PC-9 (cell line): Measurements from ENCODE around the gene SBNO2. TPM values are rescaled to one million over a fixed set of nuclear protein-coding genes. Genes with fewer than 3 reads are reported as not detected.

Source experiments
- BruUV-seq: library from RNA; stranded (reverse); fragments of 400-500 nt; replicated peaks from 2 replicates; lab custom pipeline; 2021; lab: Mats Ljungman, UMichigan
- CTCF ChIA-PET: fragments of 300-600 bp; sonication (Branson Sonifier 250); formaldehyde crosslinking; loops from one replicate; lab custom pipeline; 2022; ENCODE audit warnings: antibody characterized with exemption; lab: Charles Lee
- POLR2A ChIA-PET: fragments of 300-600 bp; sonication (Branson Sonifier 250); formaldehyde crosslinking; loops from one replicate; lab custom pipeline; 2022; ENCODE audit warnings: antibody characterized with exemption; ENCODE audit not compliant: unreplicated experiment; lab: Charles Lee
- DNase-seq, 2 experiments: peaks; one replicate each; pipeline versions ENCODE4 v3.0.0 to v3.0.0-alpha.2; 2015 to 2022; ENCODE audit warnings: mixed read lengths in 1 of 2
- H2AFZ ChIP-seq: fragments of 200-600 bp; sonication (generic); 2 replicates; pipeline ENCODE4 v1.8.1; 2017; ENCODE audit warnings: antibody characterized with exemption
- H3F3A ChIP-seq: fragments of 200-600 bp; sonication (generic); 2 replicates; pipeline ENCODE4 v1.8.1; 2017; ENCODE audit warnings: antibody characterized with exemption, mild to moderate bottlenecking, low read depth; ENCODE audit not compliant: insufficient read depth
- H3K27ac ChIP-seq: fragments of 200-600 bp; sonication (generic); 2 replicates; pipeline ENCODE4 v1.6.1; 2016; ENCODE audit warnings: mixed run types
- H3K27me3 ChIP-seq: fragments of 200-600 bp; sonication (generic); 2 replicates; pipeline ENCODE4 v1.6.1; 2016; ENCODE audit warnings: low read depth, mixed run types; ENCODE audit not compliant: insufficient read depth
- H3K36me3 ChIP-seq: fragments of 200-600 bp; sonication (generic); 2 replicates; pipeline ENCODE4 v1.6.1; 2016; ENCODE audit warnings: low read depth, mixed run types
- H3K4me1 ChIP-seq: fragments of 200-600 bp; sonication (generic); replicated peaks from 2 replicates; pipeline ENCODE4 v1.6.1; 2016; ENCODE audit warnings: mixed run types; ENCODE audit not compliant: insufficient read depth
- H3K4me2 ChIP-seq: fragments of 200-600 bp; sonication (generic); 2 replicates; pipeline ENCODE4 v1.6.1; 2017; ENCODE audit warnings: mixed run types
- H3K4me3 ChIP-seq: fragments of 200-600 bp; sonication (generic); 2 replicates; pipeline ENCODE4 v1.6.1; 2016; ENCODE audit warnings: mixed run types
- H3K79me2 ChIP-seq: fragments of 200-600 bp; sonication (generic); 2 replicates; pipeline ENCODE4 v1.6.1; 2017; ENCODE audit warnings: low read depth, mixed run types
- H3K9me2 ChIP-seq: fragments of 200-600 bp; sonication (generic); 2 replicates; pipeline ENCODE4 v1.8.1; 2017; ENCODE audit warnings: mild to moderate bottlenecking; ENCODE audit not compliant: insufficient read depth
- H3K9me3 ChIP-seq: fragments of 200-600 bp; sonication (generic); 2 replicates; pipeline ENCODE4 v1.8.1; 2016; ENCODE audit warnings: low read depth; ENCODE audit not compliant: insufficient read depth
- H4K20me1 ChIP-seq: fragments of 200-600 bp; sonication (generic); 2 replicates; pipeline ENCODE4 v1.8.1; 2017; ENCODE audit not compliant: insufficient read depth
- CTCF ChIP-seq: fragments of 200-600 bp; sonication (generic); conservative IDR thresholded peaks from 2 replicates; pipeline ENCODE4 v1.6.1; 2017; ENCODE audit warnings: mixed run types, antibody characterized with exemption, mild to moderate bottlenecking, moderate library complexity
- EZH2 ChIP-seq: fragments of 200-600 bp; sonication (generic); IDR thresholded peaks from 2 replicates; pipeline ENCODE4 v1.8.0; 2017; ENCODE audit warnings: antibody characterized with exemption, low read depth
- intact Hi-C: fragments of 100-400 bp; cut with micrococcal nuclease; formaldehyde crosslinking; loops from one replicate; pipeline ENCODE4 v1.10.0; 2022; ENCODE audit not compliant: unreplicated experiment
- total RNA-seq: library from RNA; stranded (reverse); gene quantifications from 2 replicates; pipeline ENCODE4 v1.2.3, GENCODE V29; 2021

Gene SBNO2
- total RNA-seq, 1 experiment from 2014 or later, result 82.4 TPM

GRCh38 chr19:1163283-1163933 is 10.7 kb downstream of the SBNO2 start:
- Histone ChIP-seq H3K27me3 (no peaks in the 10 kb centered on the region), H3K4me1 (peaks cover 18% of the 10 kb centered on the region), H4K20me1 (peaks cover 40% of the 10 kb centered on the region), H3K9me2 (no peaks in the 10 kb centered on the region), H3K9me3 (no peaks in the 10 kb centered on the region), H3K79me2 (peaks cover 77% of the 10 kb centered on the region), H3K27ac (no peak overlapping the region), H3F3A (peaks cover 10% of the 10 kb centered on the region; the same call in 1 of the 2 replicates), H3K36me3 (no peaks in the 10 kb centered on the region), H3K4me3 (no peak overlapping the region), H2AFZ (no peak overlapping the region), H3K4me2 (no peak overlapping the region)
- ChIA-PET POLR2A (no interaction called here), CTCF (no interaction called here)
- TF ChIP-seq EZH2, result no peak
- TF ChIP-seq CTCF, result no peak
- intact Hi-C loops, result no loop called here
- DNase-seq, result no peak
- no TSS peak for BruUV-seq

DNA sequence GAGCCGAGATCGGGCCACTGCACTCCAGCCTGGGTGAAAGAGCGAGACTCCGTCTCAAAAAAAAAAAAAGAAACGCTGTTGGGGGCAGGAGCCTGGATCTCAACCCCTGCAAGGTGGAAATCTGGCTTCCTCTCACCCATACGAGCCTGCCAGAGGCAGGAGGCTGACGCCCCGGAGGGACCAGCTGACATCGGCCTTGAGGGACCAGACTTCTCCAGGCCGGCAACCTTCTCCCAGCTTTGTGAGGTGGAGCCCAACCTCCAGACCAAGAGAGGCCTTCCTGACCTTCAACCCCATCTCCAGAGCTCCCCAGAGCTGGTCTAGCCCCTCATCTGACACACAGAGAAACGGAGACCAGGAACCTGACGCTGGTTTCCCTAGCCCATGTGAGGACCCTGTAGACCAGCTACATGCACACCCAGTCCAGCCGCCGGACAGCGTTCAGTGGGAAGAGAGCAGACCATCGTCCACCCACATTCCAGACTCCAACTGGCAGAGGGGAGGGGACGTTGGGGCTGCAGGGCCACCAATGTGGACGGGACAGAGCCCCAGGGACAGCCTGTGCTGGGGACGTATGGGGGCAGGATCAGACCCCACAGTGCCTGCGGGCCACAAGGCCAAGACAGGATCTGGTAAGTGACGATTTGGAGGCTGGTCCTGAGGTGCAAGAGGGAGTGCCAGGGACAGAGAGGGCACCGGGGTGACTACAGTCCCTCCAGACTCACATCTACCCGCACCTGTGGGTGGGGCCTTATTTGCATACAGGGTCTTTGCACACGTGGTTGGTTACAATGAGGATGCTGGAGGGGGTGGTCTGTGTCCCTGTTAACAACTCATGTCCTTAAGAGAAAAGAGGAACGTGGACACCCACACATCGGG is 11.4 kb downstream of the SBNO2 start:
- peaks cover 69% of the 10 kb centered on the region for H3K79me2 ChIP-seq
- H3K36me3 ChIP-seq, result no peaks in the 10 kb centered on the region
- H4K20me1 ChIP-seq, result peaks cover 42% of the 10 kb centered on the region
- intact Hi-C loops, result no loop called here
- H3K9me2 ChIP-seq, result no peaks in the 10 kb centered on the region
- H3K9me3 ChIP-seq, result no peaks in the 10 kb centered on the region
- H3K27me3 ChIP-seq, result no peaks in the 10 kb centered on the region
- H3F3A ChIP-seq, result peaks cover 5% of the 10 kb centered on the region; the same call in 1 of the 2 replicates
- ChIA-PET POLR2A (interaction anchor here (0.6 kb wide), 2 partner anchors 293 to 695 kb away, joined by 3 to 15 read pairs; no protein-coding TSS in a partner anchor), CTCF (no interaction called here)
- TF ChIP-seq EZH2, result no peak
- no peak for TF ChIP-seq CTCF
- no peak overlapping the region for H2AFZ ChIP-seq
- no peak overlapping the region for H3K4me2 ChIP-seq
- H3K4me3 ChIP-seq, result no peak overlapping the region
- H3K27ac ChIP-seq, result no peak overlapping the region
- no TSS peak for BruUV-seq
- DNase-seq, result peak in 1 of 2 experiments; percentile 34
- peaks cover 18% of the 10 kb centered on the region for H3K4me1 ChIP-seq

GRCh38 chr19:1161716-1162115 is 12.4 kb downstream of the SBNO2 start:
- H3K27ac ChIP-seq, result no peak overlapping the region
- no peaks in the 10 kb centered on the region for H3K9me2 ChIP-seq
- peaks cover 13% of the 10 kb centered on the region for H3K4me1 ChIP-seq
- ChIA-PET POLR2A (interaction anchor here (0.6 kb wide), 2 partner anchors 294 to 696 kb away, joined by 3 to 15 read pairs; no protein-coding TSS in a partner anchor), CTCF (no interaction called here)
- H3K27me3 ChIP-seq, result no peaks in the 10 kb centered on the region
- BruUV-seq, result no TSS peak
- intact Hi-C loops, result no loop called here
- peaks cover 37% of the 10 kb centered on the region for H4K20me1 ChIP-seq
- H3K9me3 ChIP-seq, result no peaks in the 10 kb centered on the region
- peak overlapping the region; percentile 55; the same call in 1 of the 2 replicates for H3K4me2 ChIP-seq
- no peak overlapping the region for H3K4me3 ChIP-seq
- peaks cover 5% of the 10 kb centered on the region; the same call in 1 of the 2 replicates for H3F3A ChIP-seq
- H2AFZ ChIP-seq, result no peak overlapping the region
- TF ChIP-seq EZH2, result no peak
- TF ChIP-seq CTCF, result no peak
- H3K79me2 ChIP-seq, result peaks cover 64% of the 10 kb centered on the region
- peak; percentile 73 to 74 for DNase-seq
- no peaks in the 10 kb centered on the region for H3K36me3 ChIP-seq
